GM12878 (cell line): ENCODE results near the gene SCMH1. TPM values are rescaled to one million over a fixed set of nuclear protein-coding genes. Genes with fewer than 3 reads are reported as not detected.

Experiments used
- ATAC-seq: fragments of 200-7000 bp; cut with Tn5 transposase; 3 replicates; pipeline ENCODE4 v1.9.1; 2020; ENCODE audit warnings: mild to moderate bottlenecking, moderate library complexity
- BruUV-seq: library from RNA; stranded (reverse); fragments of 400-500 nt; replicated peaks from 2 replicates; lab custom pipeline; 2021; lab: Mats Ljungman, UMichigan
- CTCF ChIA-PET: fragments of 300-600 bp; sonication (Branson Sonifier 250); formaldehyde crosslinking; extraction: SDS; loops from one replicate; lab custom pipeline; 2021; ENCODE audit warnings: inconsistent platforms; lab: Yijun Ruan, JAX
- POLR2A ChIA-PET: fragments of 350-600 bp; formaldehyde crosslinking; extraction: SDS; loops from one replicate; lab custom pipeline; 2021; ENCODE audit warnings: inconsistent platforms; lab: Charles Lee
- RAD21 ChIA-PET: fragments of 300-600 bp; sonication (Branson Sonifier 250); formaldehyde crosslinking; loops from one replicate; lab custom pipeline; 2023; ENCODE audit warnings: antibody characterized with exemption; ENCODE audit not compliant: unreplicated experiment; lab: Charles Lee
- SMC1A ChIA-PET: fragments of 300-600 bp; sonication (Branson Sonifier 250); formaldehyde crosslinking; loops from one replicate; lab custom pipeline; 2023; ENCODE audit not compliant: unreplicated experiment, uncharacterized antibody; lab: Charles Lee
- DNase-seq: peaks from one replicate; pipeline ENCODE4 v3.0.0-alpha.2; 2011; ENCODE audit warnings: low read depth, low spot score
- FAIRE-seq: peaks from 3 replicates; lab custom pipeline; 2011; peaks lifted over from hg19 to GRCh38; lab: Jason Lieb, UNC
- H2AFZ ChIP-seq: 2 replicates; pipeline ENCODE4 v1.6.0; 2011; ENCODE audit warnings: low read depth, low read length, control low read depth; ENCODE audit not compliant: control insufficient read depth
- H3K27ac ChIP-seq: 2 replicates; pipeline ENCODE4 v1.5.1; 2011; ENCODE audit warnings: control low read depth; ENCODE audit not compliant: control insufficient read depth, insufficient read depth
- H3K27me3 ChIP-seq, 2 experiments: replicated peaks in 1 of 2; 2 replicates each; pipeline versions ENCODE4 v1.6.0 to v1.6.1; 2011; ENCODE audit warnings: low read length in 1 of 2; ENCODE audit not compliant: control insufficient read depth in 2 of 2, insufficient read depth in 2 of 2
- H3K36me3 ChIP-seq, 2 experiments: 2 replicates each; pipeline ENCODE4 v1.5.1; 2011; ENCODE audit warnings: low read length in 1 of 2; ENCODE audit not compliant: control insufficient read depth in 2 of 2, insufficient read depth in 2 of 2
- H3K4me1 ChIP-seq: 2 replicates; pipeline ENCODE4 v1.6.1; 2011; ENCODE audit warnings: mild to moderate bottlenecking, low read length, moderate library complexity, mixed read lengths; ENCODE audit not compliant: control insufficient read depth, insufficient read depth
- H3K4me2 ChIP-seq: 2 replicates; pipeline ENCODE4 v1.6.0; 2011; ENCODE audit warnings: control low read depth; ENCODE audit not compliant: control insufficient read depth, insufficient read depth
- H3K4me3 ChIP-seq: fragments of 200-600 bp; sonication (generic); 2 replicates; pipeline ENCODE4 v1.5.1; 2016
- H3K79me2 ChIP-seq: 2 replicates; pipeline ENCODE4 v1.6.0; 2011; ENCODE audit warnings: low read length; ENCODE audit not compliant: control insufficient read depth, insufficient read depth
- H3K9ac ChIP-seq: 2 replicates; pipeline ENCODE4 v1.8.0; 2011; ENCODE audit warnings: low read length, control low read depth, mixed read lengths; ENCODE audit not compliant: control insufficient read depth, insufficient read depth
- H3K9me3 ChIP-seq: replicated peaks from 3 replicates; pipeline ENCODE4 v1.5.1; 2011; ENCODE audit warnings: mild to moderate bottlenecking, low read length; ENCODE audit not compliant: control insufficient read depth, insufficient read depth
- H4K20me1 ChIP-seq: 2 replicates; pipeline ENCODE4 v1.6.0; 2011; ENCODE audit not compliant: control insufficient read depth, insufficient read depth
- BMI1 ChIP-seq: fragments of 450-650 bp; IDR thresholded peaks from 2 replicates; pipeline ENCODE4 v1.6.1; 2016; ENCODE audit warnings: mild to moderate bottlenecking, moderate library complexity, borderline replicate concordance
- CTCF ChIP-seq, 3 experiments: IDR thresholded peaks in 2 of 3; conservative IDR thresholded peaks in 1 of 3; 2 replicates each; pipeline ENCODE4 v1.5.1; 2011; ENCODE audit warnings: low read depth in 3 of 3, low read length in 3 of 3, mild to moderate bottlenecking in 3 of 3, control low read depth in 2 of 3, moderate library complexity in 2 of 3, inconsistent platforms in 1 of 3, mixed read lengths in 1 of 3; ENCODE audit not compliant: control insufficient read depth in 2 of 3, insufficient read depth in 1 of 3; ENCODE audit errors: extremely low read depth in 1 of 3
- DPF2 ChIP-seq: fragments of 450-650 bp; IDR thresholded peaks from 2 replicates; pipeline ENCODE4 v1.6.1; 2017; ENCODE audit warnings: mild to moderate bottlenecking
- FOS ChIP-seq: IDR thresholded peaks from 3 replicates; pipeline ENCODE4 v1.6.1; 2011; ENCODE audit warnings: borderline replicate concordance; ENCODE audit not compliant: insufficient read length; ENCODE audit errors: extremely low read depth
- IKZF1 ChIP-seq: fragments of 450-650 bp; conservative IDR thresholded peaks from 2 replicates; pipeline ENCODE4 v1.6.1; 2017; ENCODE audit warnings: antibody characterized with exemption, mild to moderate bottlenecking
- IKZF2 ChIP-seq, 2 experiments: fragments of 450-650 bp; IDR thresholded peaks; 2 replicates each; pipeline ENCODE4 v1.6.1; 2017; ENCODE audit warnings: mild to moderate bottlenecking in 2 of 2, moderate library complexity in 2 of 2
- IRF4 ChIP-seq: IDR thresholded peaks from 2 replicates; pipeline ENCODE4 v1.6.1; 2011; ENCODE audit warnings: low read depth, low read length
- NFIC ChIP-seq: IDR thresholded peaks from 2 replicates; pipeline ENCODE4 v1.6.1; 2012; ENCODE audit warnings: low read depth, mild to moderate bottlenecking, inconsistent platforms, low read length, moderate library complexity
- POU2F2 ChIP-seq: IDR thresholded peaks from 3 replicates; pipeline ENCODE4 v1.6.1; 2011; ENCODE audit warnings: low read depth, mild to moderate bottlenecking, low read length, borderline replicate concordance
- RAD21 ChIP-seq: IDR thresholded peaks from 2 replicates; pipeline ENCODE4 v1.6.1; 2011; ENCODE audit warnings: mild to moderate bottlenecking, low read depth, low read length, moderate library complexity; ENCODE audit not compliant: insufficient read depth
- SMC3 ChIP-seq: IDR thresholded peaks from 2 replicates; pipeline ENCODE4 v1.6.1; 2011; ENCODE audit warnings: low read length, improper control_type of control experiment, borderline replicate concordance
- SUZ12 ChIP-seq: fragments of 200-600 bp; sonication (generic); IDR thresholded peaks from one replicate; pipeline ENCODE4 v1.6.1; 2018; ENCODE audit warnings: antibody characterized with exemption, mild to moderate bottlenecking; ENCODE audit not compliant: unreplicated experiment
- YY1 ChIP-seq: IDR thresholded peaks from 2 replicates; pipeline ENCODE4 v1.6.1; 2011; ENCODE audit warnings: low read depth, mild to moderate bottlenecking, low read length
- ZNF622 ChIP-seq: fragments of 450-650 bp; IDR thresholded peaks from 2 replicates; pipeline ENCODE4 v1.6.1; 2017; ENCODE audit warnings: mild to moderate bottlenecking, inconsistent platforms
- WGBS: methylation state at CpG from one replicate; pipeline ENCODE4 v1.1.6; 2016; ENCODE audit warnings: low lambda C conversion rate; ENCODE audit not compliant: insufficient replicate concordance, insufficient coverage; ENCODE audit errors: missing lambda C conversion rate; 5-methylcytosine and 5-hydroxymethylcytosine counted together
- in situ Hi-C: fragments of 300-500 bp; cut with MboI; formaldehyde crosslinking; loops from 9 replicates; pipeline ENCODE4 v1.14.3; 2018; ENCODE audit warnings: mixed read lengths
- intact Hi-C: fragments of 100-400 bp; cut with micrococcal nuclease; formaldehyde crosslinking; loops from one replicate; pipeline ENCODE4 v1.14.2; 2022; ENCODE audit not compliant: unreplicated experiment
- polyA plus RNA-seq, 11 experiments: library from polyadenylated mRNA; depleted of rRNA in 4 of 11; unstranded in 6 of 11; stranded (reverse) in 5 of 11; fragments of >200 nt; fragmentation: Nextera tagmentation in 4 of 11; fragmentation: Illumina TruSeq in 1 of 11; extraction: Ambion mirVana in 4 of 11; extraction: Trizol in 1 of 11; gene quantifications; 1 replicate in 1 of 11; 2 replicates in 10 of 11; pipeline versions ENCODE4 v1.2.1 to v1.2.3, GENCODE V29; 2011 to 2016; ENCODE audit warnings: inconsistent platforms in 2 of 11, missing spikeins in 2 of 11, low read depth in 1 of 11
- total RNA-seq, 4 experiments: library from RNA; depleted of rRNA in 3 of 4; stranded (reverse); fragments of >200 nt in 3 of 4; fragmentation: Illumina TruSeq in 1 of 4; extraction: Trizol in 1 of 4; gene quantifications; 2 replicates each; pipeline versions ENCODE4 v1.2.1 to v1.2.3, GENCODE V29; 2013 to 2021
- TF ChIP-seq, protein P1 (sequence below): fragments of 450-650 bp; IDR thresholded peaks from 2 replicates; pipeline ENCODE4 v1.6.1; 2018; ENCODE audit warnings: borderline replicate concordance, mild to moderate bottlenecking; ENCODE audit not compliant: partially characterized antibody
- TF ChIP-seq, protein P2 (sequence below): IDR thresholded peaks from 2 replicates; pipeline ENCODE4 v1.6.1; 2012; ENCODE audit warnings: low read depth, low read length, improper control_type of control experiment

SCMH1 gene
- total and polyA plus RNA-seq, 10 of the 15 experiments (the other 5 are each of a cell fraction or from before 2014, with no cell fraction given) = 7.5 to 44.1 (median 27.8) TPM

DNA sequence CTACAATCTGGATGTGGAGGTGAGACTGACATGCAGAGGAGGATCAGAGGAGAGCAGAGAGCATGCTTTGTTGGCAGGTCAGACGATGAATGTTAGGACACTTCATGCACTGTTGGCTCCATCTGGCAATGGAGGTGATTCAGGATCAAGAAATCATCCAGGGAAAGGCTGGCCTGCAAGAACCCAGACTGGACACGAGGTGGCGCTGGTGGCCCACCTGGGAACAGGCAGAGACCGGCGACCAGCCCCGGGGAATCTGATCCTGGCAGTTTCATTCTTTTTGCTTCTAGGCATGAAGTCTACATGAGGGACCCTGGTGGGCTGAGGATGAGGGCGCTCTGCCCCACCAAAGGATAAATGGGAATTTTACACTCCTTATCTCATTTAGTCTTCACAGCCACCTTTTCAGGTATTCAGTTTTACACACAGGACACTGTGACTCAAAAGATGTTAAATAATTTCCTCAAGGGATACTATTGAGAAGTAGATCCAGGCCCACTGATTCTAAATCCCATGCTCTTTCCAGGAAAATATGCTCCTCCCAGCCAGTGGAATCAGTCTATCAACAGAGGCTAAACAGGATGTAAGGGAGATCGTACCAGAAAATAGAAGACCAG is 26.2 kb upstream of the SCMH1 start:
- Histone ChIP-seq H3K4me1 (no peaks in the 10 kb centered on the region), H3K27me3 (no peaks in the 10 kb centered on the region), H3K4me2 (no peak overlapping the region), H3K9ac (no peak overlapping the region), H2AFZ (no peak overlapping the region), H3K79me2 (no peaks in the 10 kb centered on the region), H3K9me3 (no peaks in the 10 kb centered on the region), H4K20me1 (no peaks in the 10 kb centered on the region), H3K27ac (no peak overlapping the region), H3K4me3 (no peak overlapping the region), H3K36me3 (no peaks in the 10 kb centered on the region)
- TF ChIP-seq DPF2 = no peak
- TF ChIP-seq NFIC = no peak
- TF ChIP-seq CTCF (IDR thresholded peaks at IDR 0.05 in 2 of 3, conservative IDR thresholded peaks at IDR 0.05 in 1 of 3; ENCODE audit: control insufficient read depth in 2 of 3, extremely low read depth in 1 of 3, insufficient read depth in 1 of 3, low read depth in 3 of 3, low read length in 3 of 3) = peak; percentile 94 to 96 (median 96); a peak in 5 of 6 replicates
- TF ChIP-seq SUZ12 = no peak
- TF ChIP-seq, protein P1, sequence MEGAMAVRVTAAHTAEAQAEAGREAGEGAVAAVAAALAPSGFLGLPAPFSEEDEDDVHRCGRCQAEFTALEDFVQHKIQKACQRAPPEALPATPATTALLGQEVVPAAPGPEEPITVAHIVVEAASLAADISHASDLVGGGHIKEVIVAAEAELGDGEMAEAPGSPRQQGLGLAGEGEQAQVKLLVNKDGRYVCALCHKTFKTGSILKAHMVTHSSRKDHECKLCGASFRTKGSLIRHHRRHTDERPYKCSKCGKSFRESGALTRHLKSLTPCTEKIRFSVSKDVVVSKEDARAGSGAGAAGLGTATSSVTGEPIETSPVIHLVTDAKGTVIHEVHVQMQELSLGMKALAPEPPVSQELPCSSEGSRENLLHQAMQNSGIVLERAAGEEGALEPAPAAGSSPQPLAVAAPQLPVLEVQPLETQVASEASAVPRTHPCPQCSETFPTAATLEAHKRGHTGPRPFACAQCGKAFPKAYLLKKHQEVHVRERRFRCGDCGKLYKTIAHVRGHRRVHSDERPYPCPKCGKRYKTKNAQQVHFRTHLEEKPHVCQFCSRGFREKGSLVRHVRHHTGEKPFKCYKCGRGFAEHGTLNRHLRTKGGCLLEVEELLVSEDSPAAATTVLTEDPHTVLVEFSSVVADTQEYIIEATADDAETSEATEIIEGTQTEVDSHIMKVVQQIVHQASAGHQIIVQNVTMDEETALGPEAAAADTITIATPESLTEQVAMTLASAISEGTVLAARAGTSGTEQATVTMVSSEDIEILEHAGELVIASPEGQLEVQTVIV = no peak
- TF ChIP-seq ZNF622 = no peak
- peak; percentile 18; the same call in 1 of the 2 replicates for TF ChIP-seq IKZF1
- TF ChIP-seq, protein P2, sequence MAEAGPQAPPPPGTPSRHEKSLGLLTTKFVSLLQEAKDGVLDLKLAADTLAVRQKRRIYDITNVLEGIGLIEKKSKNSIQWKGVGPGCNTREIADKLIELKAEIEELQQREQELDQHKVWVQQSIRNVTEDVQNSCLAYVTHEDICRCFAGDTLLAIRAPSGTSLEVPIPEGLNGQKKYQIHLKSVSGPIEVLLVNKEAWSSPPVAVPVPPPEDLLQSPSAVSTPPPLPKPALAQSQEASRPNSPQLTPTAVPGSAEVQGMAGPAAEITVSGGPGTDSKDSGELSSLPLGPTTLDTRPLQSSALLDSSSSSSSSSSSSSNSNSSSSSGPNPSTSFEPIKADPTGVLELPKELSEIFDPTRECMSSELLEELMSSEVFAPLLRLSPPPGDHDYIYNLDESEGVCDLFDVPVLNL = no peak
- no peak for TF ChIP-seq FOS
- TF ChIP-seq IKZF2 (IDR thresholded peaks at IDR 0.05) = 0 out of 4 replicates have a peak, but pooled peaks of 1 of the 2 experiments have one; percentile 16
- no peak for TF ChIP-seq BMI1
- 0 out of 3 replicates have a peak, but pooled peaks have one; percentile 44 for TF ChIP-seq POU2F2
- peak; percentile 47; the same call in 1 of the 2 replicates for TF ChIP-seq YY1
- TF ChIP-seq IRF4 = 0 out of 2 replicates have a peak, but pooled peaks have one; percentile 12
- TF ChIP-seq SMC3 = peak; percentile 92
- peak; percentile 91 for TF ChIP-seq RAD21
- 13% methylated on average over 8 of the region's 8 CpGs for WGBS
- RAD21 ChIA-PET = no interaction called here
- DNase-seq (no peak), FAIRE-seq (peak; percentile 85), ATAC-seq (peak; percentile 80)
- intact Hi-C loops (loop anchor here (1.0 to 2.0 kb wide), 2 partner anchors 149 to 165 kb away; no protein-coding TSS in a partner anchor), in situ Hi-C loops (loop anchor here (5.0 kb wide), 1 partner anchor 164 kb away; no protein-coding TSS in a partner anchor)
- no TSS peak for BruUV-seq
- SMC1A ChIA-PET = interaction anchor here (1.0 to 2.1 kb wide), 2 partner anchors 150 to 153 kb away, joined by 3 to 5 read pairs; no protein-coding TSS in a partner anchor
- POLR2A ChIA-PET = interaction anchor here (0.5 kb wide), 1 partner anchor 933 kb away, joined by 7 read pairs; no protein-coding TSS in a partner anchor
- CTCF ChIA-PET = interaction anchor here (0.6 to 3.3 kb wide), 14 partner anchors 10 to 906 kb away, joined by 3 to 23 read pairs (median 4); no protein-coding TSS in a partner anchor
